HepG2 (cell line): ENCODE results near the gene LRPPRC. TPM values are rescaled to one million over a fixed set of nuclear protein-coding genes. Genes with fewer than 3 reads are reported as not detected.

ENCODE experiments used
- CREM ChIP-seq, 2 experiments: sonication (generic) in 1 of 2; formaldehyde crosslinking in 1 of 2; IDR thresholded peaks; 2 replicates each; pipeline versions ENCODE4 v1.4.0 to v1.6.1; 2016 to 2020; ENCODE audit warnings: antibody characterized with exemption in 1 of 2, mild to moderate bottlenecking in 1 of 2, missing genetic modification reagents in 1 of 2
- IRX3 ChIP-seq: sonication (generic); formaldehyde crosslinking; IDR thresholded peaks from 2 replicates; pipeline ENCODE4 v1.8.1; 2023; ENCODE audit warnings: mild to moderate bottlenecking, low read depth, missing genetic modification reagents, borderline replicate concordance
- KDM2A ChIP-seq: sonication (generic); formaldehyde crosslinking; IDR thresholded peaks from 2 replicates; pipeline ENCODE4 v1.4.0; 2020; ENCODE audit warnings: low read depth, missing genetic modification reagents, borderline replicate concordance
- MXD4 ChIP-seq: IDR thresholded peaks from 2 replicates; pipeline ENCODE4 v1.6.1; 2016; ENCODE audit warnings: mild to moderate bottlenecking, missing biosample characterization, missing genetic modification reagents
- NONO ChIP-seq, 2 experiments: fragments of 450-650 bp in 1 of 2; sonication (generic) in 1 of 2; formaldehyde crosslinking in 1 of 2; IDR thresholded peaks in 1 of 2; conservative IDR thresholded peaks in 1 of 2; 2 replicates each; pipeline versions ENCODE4 v1.6.1 to v1.8.0; 2017 to 2022; ENCODE audit warnings: mild to moderate bottlenecking in 1 of 2, missing genetic modification reagents in 1 of 2, moderate library complexity in 1 of 2
- RBAK ChIP-seq: sonication (generic); formaldehyde crosslinking; IDR thresholded peaks from 2 replicates; pipeline ENCODE4 v1.5.1; 2020; ENCODE audit warnings: mild to moderate bottlenecking, missing genetic modification reagents
- SP5 ChIP-seq: IDR thresholded peaks from 2 replicates; pipeline ENCODE4 v1.6.1; 2016; ENCODE audit warnings: low read depth, borderline replicate concordance
- STAT5B ChIP-seq: sonication (generic); formaldehyde crosslinking; IDR thresholded peaks from 2 replicates; pipeline ENCODE4 v1.4.0; 2020; ENCODE audit warnings: missing genetic modification reagents
- TCF12 ChIP-seq, 2 experiments: fragments of 450-650 bp in 1 of 2; sonication (generic) in 1 of 2; formaldehyde crosslinking in 1 of 2; IDR thresholded peaks; 2 replicates each; pipeline versions ENCODE4 v1.6.1 to v1.8.0; 2017 to 2022; ENCODE audit warnings: antibody characterized with exemption in 1 of 2, mild to moderate bottlenecking in 1 of 2, missing genetic modification reagents in 1 of 2, moderate library complexity in 1 of 2
- TGIF2 ChIP-seq: IDR thresholded peaks from 2 replicates; pipeline ENCODE4 v1.6.1; 2016; ENCODE audit warnings: control low read depth, missing compliant biosample characterization
- YEATS2 ChIP-seq: sonication (generic); formaldehyde crosslinking; IDR thresholded peaks from 2 replicates; pipeline ENCODE4 v1.4.0; 2020; ENCODE audit warnings: missing genetic modification reagents, borderline replicate concordance
- ZFP36 ChIP-seq: fragments of 150-350 bp; IDR thresholded peaks from 2 replicates; pipeline ENCODE4 v1.6.1; 2018; ENCODE audit warnings: borderline replicate concordance, low read length, low read depth; ENCODE audit not compliant: partially characterized antibody
- ZKSCAN1 ChIP-seq: fragments of 150-350 bp; IDR thresholded peaks from 2 replicates; pipeline ENCODE4 v1.6.1; 2014; ENCODE audit warnings: low read length
- ZNF101 ChIP-seq: sonication (generic); formaldehyde crosslinking; IDR thresholded peaks from 2 replicates; pipeline ENCODE4 v1.4.0; 2020; ENCODE audit warnings: mild to moderate bottlenecking, low read depth, missing genetic modification reagents, borderline replicate concordance
- ZNF124 ChIP-seq: sonication (generic); formaldehyde crosslinking; IDR thresholded peaks from 2 replicates; pipeline ENCODE4 v1.4.0; 2020; ENCODE audit warnings: missing genetic modification reagents
- ZNF33A ChIP-seq: sonication (generic); formaldehyde crosslinking; IDR thresholded peaks from 2 replicates; pipeline ENCODE4 v1.5.1; 2020; ENCODE audit warnings: missing genetic modification reagents, mild to moderate bottlenecking, moderate library complexity, borderline replicate concordance
- ZNF451 ChIP-seq: sonication (generic); formaldehyde crosslinking; IDR thresholded peaks from 2 replicates; pipeline ENCODE4 v1.5.0; 2020; ENCODE audit warnings: mild to moderate bottlenecking, missing genetic modification reagents
- ZNF557 ChIP-seq: sonication (generic); formaldehyde crosslinking; IDR thresholded peaks from 2 replicates; pipeline ENCODE4 v1.4.0; 2020; ENCODE audit warnings: missing genetic modification reagents
- ZNF75D ChIP-seq: sonication (generic); formaldehyde crosslinking; IDR thresholded peaks from 2 replicates; pipeline ENCODE4 v1.8.1; 2023; ENCODE audit warnings: missing genetic modification reagents, mild to moderate bottlenecking, borderline replicate concordance
- ZNF768 ChIP-seq: sonication (generic); formaldehyde crosslinking; IDR thresholded peaks from 2 replicates; pipeline ENCODE4 v1.4.0; 2020; ENCODE audit warnings: missing genetic modification reagents
- ZNF850 ChIP-seq: sonication (generic); formaldehyde crosslinking; conservative IDR thresholded peaks from 2 replicates; pipeline ENCODE4 v1.9.0; 2021; ENCODE audit warnings: mild to moderate bottlenecking, missing genetic modification reagents
- polyA plus RNA-seq, 8 experiments: library from polyadenylated mRNA; depleted of rRNA in 3 of 8; stranded (reverse) in 7 of 8; unstranded in 1 of 8; fragments of >200 nt; fragmentation: Illumina TruSeq in 4 of 8; extraction: Trizol in 4 of 8; gene quantifications; 2 replicates each; pipeline versions ENCODE4 v1.2.1 to v1.2.3, GENCODE V29; 2011 to 2016; ENCODE audit warnings: low read depth in 4 of 8, missing spikeins in 1 of 8, mixed read lengths in 1 of 8; ENCODE audit not compliant: insufficient read depth in 1 of 8
- total RNA-seq, 5 experiments: library from RNA; depleted of rRNA; stranded (reverse); fragments of >200 nt; fragmentation: Illumina TruSeq; extraction: Trizol; gene quantifications; 2 replicates each; pipeline ENCODE4 v1.2.3, GENCODE V29; 2016; ENCODE audit warnings: low read depth in 1 of 5
- TF ChIP-seq, protein P1 (sequence below): IDR thresholded peaks from 2 replicates; pipeline ENCODE4 v1.6.1; 2018; ENCODE audit warnings: missing genetic modification reagents, mild to moderate bottlenecking, missing compliant biosample characterization
- TF ChIP-seq, protein P2 (sequence below): IDR thresholded peaks from 2 replicates; pipeline ENCODE4 v1.6.1; 2018; ENCODE audit warnings: missing genetic modification reagents
- TF ChIP-seq, protein P3 (sequence below): sonication (generic); formaldehyde crosslinking; IDR thresholded peaks from 2 replicates; pipeline ENCODE4 v1.4.0; 2020; ENCODE audit warnings: missing genetic modification reagents
- TF ChIP-seq, protein P4 (sequence below): sonication (generic); formaldehyde crosslinking; IDR thresholded peaks from 2 replicates; pipeline ENCODE4 v1.4.0; 2020; ENCODE audit warnings: mild to moderate bottlenecking, missing genetic modification reagents

The LRPPRC gene
- total and polyA plus RNA-seq, 2 of the 13 experiments (the other 11 are each of a cell fraction or from before 2014, with no cell fraction given) = 117 to 167 TPM

DNA sequence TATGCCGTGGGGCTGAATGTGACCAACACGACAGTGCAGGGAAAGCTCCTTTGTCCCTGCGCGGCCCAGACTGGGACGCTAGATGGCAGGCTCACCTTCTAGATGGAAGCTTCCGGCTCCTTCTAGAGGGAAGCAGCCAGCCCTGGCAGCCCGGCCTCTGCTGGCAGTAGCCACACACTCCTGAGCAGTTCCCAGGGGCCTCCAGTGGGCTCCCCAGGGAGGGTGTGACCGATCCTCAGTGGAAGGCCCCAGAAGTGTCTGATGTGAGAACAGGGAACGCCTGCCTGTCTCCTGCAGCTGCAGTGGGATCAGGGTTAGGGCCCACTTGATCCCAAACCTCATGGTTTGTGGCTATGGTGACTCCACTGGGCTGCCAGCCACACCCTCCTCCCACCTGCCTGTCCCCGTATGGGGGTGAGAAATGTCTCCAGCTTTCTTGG is 48.5 kb upstream of the LRPPRC start (continued):
- TF ChIP-seq MXD4 (CRISPR knock-in tag) (0 out of 2 replicates have a peak, but pooled peaks have one; percentile 33), IRX3 (CRISPR knock-in tag) (no peak), ZKSCAN1 (no peak), NONO (IDR thresholded peaks at IDR 0.05) (no peak), NONO (CRISPR knock-in tag; conservative IDR thresholded peaks at IDR 0.05) (no peak), SP5 (no peak), TGIF2 (CRISPR knock-in tag) (no peak), KDM2A (CRISPR knock-in tag) (peak; percentile 83; the same call in 1 of the 2 replicates), ZNF768 (CRISPR knock-in tag) (peak; percentile 31; the same call in 1 of the 2 replicates), ZFP36 (no peak), ZNF124 (CRISPR knock-in tag) (peak; percentile 93; the same call in 1 of the 2 replicates), YEATS2 (CRISPR knock-in tag) (peak; percentile 29; the same call in 1 of the 2 replicates), ZNF33A (CRISPR knock-in tag) (no peak), ZNF75D (CRISPR knock-in tag) (no peak), TCF12 (IDR thresholded peaks at IDR 0.05) (no peak), TCF12 (CRISPR knock-in tag; IDR thresholded peaks at IDR 0.05) (peak; percentile 38; the same call in 1 of the 2 replicates), STAT5B (CRISPR knock-in tag) (no peak), ZNF101 (CRISPR knock-in tag) (no peak), ZNF451 (CRISPR knock-in tag) (no peak), ZNF850 (CRISPR knock-in tag) (no peak), ZNF557 (CRISPR knock-in tag) (no peak), RBAK (CRISPR knock-in tag) (no peak), CREM (IDR thresholded peaks at IDR 0.05) (no peak), CREM (CRISPR knock-in tag; IDR thresholded peaks at IDR 0.05) (no peak)
- TF ChIP-seq, protein P1, sequence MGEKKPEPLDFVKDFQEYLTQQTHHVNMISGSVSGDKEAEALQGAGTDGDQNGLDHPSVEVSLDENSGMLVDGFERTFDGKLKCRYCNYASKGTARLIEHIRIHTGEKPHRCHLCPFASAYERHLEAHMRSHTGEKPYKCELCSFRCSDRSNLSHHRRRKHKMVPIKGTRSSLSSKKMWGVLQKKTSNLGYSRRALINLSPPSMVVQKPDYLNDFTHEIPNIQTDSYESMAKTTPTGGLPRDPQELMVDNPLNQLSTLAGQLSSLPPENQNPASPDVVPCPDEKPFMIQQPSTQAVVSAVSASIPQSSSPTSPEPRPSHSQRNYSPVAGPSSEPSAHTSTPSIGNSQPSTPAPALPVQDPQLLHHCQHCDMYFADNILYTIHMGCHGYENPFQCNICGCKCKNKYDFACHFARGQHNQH = peak; percentile 79; the same call in 1 of the 2 replicates
- TF ChIP-seq, protein P2, sequence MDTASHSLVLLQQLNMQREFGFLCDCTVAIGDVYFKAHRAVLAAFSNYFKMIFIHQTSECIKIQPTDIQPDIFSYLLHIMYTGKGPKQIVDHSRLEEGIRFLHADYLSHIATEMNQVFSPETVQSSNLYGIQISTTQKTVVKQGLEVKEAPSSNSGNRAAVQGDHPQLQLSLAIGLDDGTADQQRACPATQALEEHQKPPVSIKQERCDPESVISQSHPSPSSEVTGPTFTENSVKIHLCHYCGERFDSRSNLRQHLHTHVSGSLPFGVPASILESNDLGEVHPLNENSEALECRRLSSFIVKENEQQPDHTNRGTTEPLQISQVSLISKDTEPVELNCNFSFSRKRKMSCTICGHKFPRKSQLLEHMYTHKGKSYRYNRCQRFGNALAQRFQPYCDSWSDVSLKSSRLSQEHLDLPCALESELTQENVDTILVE (CRISPR knock-in tag) = peak; percentile 61; the same call in 1 of the 2 replicates
- TF ChIP-seq, protein P3, sequence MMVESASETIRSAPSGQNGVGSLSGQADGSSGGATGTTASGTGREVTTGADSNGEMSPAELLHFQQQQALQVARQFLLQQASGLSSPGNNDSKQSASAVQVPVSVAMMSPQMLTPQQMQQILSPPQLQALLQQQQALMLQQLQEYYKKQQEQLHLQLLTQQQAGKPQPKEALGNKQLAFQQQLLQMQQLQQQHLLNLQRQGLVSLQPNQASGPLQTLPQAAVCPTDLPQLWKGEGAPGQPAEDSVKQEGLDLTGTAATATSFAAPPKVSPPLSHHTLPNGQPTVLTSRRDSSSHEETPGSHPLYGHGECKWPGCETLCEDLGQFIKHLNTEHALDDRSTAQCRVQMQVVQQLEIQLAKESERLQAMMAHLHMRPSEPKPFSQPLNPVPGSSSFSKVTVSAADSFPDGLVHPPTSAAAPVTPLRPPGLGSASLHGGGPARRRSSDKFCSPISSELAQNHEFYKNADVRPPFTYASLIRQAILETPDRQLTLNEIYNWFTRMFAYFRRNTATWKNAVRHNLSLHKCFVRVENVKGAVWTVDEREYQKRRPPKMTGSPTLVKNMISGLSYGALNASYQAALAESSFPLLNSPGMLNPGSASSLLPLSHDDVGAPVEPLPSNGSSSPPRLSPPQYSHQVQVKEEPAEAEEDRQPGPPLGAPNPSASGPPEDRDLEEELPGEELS (CRISPR knock-in tag) = no peak
- TF ChIP-seq, protein P4, sequence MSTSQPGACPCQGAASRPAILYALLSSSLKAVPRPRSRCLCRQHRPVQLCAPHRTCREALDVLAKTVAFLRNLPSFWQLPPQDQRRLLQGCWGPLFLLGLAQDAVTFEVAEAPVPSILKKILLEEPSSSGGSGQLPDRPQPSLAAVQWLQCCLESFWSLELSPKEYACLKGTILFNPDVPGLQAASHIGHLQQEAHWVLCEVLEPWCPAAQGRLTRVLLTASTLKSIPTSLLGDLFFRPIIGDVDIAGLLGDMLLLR (CRISPR knock-in tag) = peak; percentile 28; the same call in 1 of the 2 replicates
